HG02678 (cell line): ENCODE measurements around the gene NOTUM.

Experiments used
- ATAC-seq: cut with Tn5 transposase; IDR thresholded peaks from one replicate; pipeline ENCODE4 v1.9.1; 2021; ENCODE audit warnings: mild to moderate bottlenecking, moderate library complexity; ENCODE audit not compliant: unreplicated experiment

Gene NOTUM

DNA sequence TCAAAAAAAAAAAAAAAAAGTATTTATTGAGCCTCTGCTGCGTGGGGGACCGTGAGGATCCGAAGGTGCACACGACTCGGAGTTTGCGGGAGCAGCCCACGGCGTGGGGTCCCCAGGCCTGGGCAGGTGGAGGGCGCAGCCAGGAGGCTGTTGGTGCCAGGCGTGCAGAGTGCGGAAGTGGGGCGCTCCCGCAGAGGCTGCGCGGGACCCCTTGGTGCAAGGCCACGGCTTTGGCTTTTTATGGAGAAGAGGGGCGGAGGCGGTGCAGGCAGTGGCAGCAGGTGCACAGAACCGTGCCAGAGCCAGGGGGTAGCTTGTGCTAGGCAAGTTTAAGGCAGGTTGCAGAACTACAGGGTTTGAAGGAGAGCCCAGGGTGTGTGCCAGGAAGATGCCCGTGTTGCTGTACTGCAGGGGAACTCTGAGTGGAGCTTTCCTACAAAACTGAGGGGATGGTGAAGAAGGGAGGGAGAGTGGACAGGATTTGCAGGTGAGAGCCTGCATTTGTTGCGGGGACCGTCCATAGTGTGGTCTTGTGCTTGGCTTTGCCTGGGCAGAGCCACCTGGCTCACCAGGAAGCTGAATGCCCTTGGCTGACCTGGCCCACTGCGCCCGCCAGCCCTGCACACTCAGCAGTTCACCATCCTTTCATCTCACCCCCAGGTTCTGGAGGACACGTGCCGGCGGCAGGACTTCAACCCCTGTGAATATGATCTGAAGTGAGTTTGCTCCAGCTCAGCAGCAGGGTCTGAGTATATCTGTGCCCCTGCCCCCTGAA lies 17.7 kb upstream of the NOTUM start:
- ATAC-seq: no peak

DNA sequence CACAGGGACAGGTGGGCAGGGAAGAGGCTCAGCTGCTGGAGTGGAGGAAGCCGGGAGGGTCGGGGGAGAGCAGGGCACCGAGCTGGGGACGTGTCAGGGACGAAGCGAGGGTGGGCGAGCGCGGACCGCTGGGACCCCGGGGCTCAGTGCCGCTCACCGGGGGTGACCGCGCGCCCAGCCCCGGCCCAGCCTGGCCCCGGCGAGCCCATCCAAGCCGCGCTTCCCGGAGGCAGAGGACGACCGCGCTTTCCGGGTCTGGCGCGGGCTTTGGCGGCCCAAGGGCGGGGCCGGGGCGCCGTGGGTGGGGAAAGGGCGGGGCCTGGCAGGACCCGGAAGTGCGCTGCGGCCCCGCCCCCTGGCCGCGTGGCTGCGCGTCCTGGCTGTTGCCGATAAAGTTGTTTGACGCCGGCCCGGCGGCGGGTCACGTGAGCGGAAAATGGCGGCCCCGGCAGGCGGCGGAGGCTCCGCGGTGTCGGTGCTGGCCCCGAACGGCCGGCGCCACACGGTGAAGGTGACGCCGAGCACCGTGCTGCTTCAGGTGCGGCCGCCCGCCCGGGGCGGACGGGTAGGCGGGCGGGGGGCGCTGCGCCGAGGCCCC lies 16.3 kb upstream of the NOTUM start, which contains the start of gene ASPSCR1:
TSS of gene ASPSCR1 (plus strand) at position 419 of the 598 bp plus-strand sequence. CDS start at position 437, 18 bp downstream.
- ATAC-seq: peak; percentile 84

DNA sequence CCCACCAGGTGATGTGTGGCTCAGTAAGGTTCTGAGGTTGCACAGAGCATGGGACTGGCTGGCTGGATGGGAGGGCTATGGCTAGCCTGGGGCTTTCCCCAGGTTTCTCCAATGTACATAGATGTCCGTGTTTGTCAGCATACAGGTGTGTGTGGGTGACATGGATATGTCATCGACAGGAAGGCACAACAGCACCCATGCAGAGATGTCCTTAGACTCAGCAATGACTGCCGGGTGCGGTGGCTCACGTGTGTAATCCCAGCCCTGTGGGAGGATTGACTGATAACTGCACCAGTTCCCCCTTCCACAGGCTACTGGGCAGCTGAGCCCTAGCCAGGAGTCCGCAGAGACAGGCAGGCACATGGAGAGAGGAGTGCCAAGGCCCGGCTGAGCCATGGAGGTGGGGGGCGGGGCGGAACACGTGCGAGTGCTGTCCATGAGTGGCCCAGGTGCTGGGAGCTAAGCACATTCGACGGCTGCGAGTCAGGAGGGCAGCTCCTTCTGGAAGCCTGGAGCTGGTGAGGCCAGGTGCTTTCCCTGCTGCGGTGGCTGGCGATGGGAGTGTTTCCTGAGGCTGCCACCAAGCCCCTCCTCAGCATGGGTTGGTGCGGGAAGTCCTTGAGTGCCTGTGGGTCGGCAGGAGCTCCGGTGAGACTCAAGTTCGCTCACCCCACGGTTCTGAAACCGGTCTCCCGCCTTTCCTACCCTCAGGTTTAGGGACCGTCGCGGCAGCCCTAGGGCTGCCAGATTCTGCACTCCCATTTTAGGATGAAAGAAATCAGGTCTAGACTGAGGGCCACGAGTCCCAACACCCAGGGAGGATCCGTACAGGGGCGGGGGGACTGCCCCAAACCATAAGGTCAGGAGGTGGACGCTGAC lies 15.6 kb upstream of the NOTUM start:
- ATAC-seq: peak; percentile 2

DNA sequence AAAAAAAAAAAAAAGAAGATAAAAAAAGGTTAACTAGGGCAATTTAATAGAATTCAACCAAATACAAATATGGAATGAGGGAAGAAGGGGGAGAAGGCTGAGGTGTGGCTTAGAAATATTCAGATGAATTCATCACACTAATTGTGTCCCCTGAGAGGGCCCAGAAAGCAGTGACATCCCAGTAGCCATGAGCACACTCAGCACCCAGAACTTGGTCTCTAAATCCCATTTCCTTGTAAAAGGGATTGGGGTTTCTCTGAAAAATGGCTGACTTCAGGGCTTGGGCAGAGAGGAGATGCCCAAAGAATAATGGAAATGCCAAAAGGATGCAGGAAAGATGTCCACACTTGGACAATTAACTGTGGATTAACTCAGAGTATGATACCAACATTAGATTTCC lies 12.4 kb upstream of the NOTUM start:
- ATAC-seq: no peak

DNA sequence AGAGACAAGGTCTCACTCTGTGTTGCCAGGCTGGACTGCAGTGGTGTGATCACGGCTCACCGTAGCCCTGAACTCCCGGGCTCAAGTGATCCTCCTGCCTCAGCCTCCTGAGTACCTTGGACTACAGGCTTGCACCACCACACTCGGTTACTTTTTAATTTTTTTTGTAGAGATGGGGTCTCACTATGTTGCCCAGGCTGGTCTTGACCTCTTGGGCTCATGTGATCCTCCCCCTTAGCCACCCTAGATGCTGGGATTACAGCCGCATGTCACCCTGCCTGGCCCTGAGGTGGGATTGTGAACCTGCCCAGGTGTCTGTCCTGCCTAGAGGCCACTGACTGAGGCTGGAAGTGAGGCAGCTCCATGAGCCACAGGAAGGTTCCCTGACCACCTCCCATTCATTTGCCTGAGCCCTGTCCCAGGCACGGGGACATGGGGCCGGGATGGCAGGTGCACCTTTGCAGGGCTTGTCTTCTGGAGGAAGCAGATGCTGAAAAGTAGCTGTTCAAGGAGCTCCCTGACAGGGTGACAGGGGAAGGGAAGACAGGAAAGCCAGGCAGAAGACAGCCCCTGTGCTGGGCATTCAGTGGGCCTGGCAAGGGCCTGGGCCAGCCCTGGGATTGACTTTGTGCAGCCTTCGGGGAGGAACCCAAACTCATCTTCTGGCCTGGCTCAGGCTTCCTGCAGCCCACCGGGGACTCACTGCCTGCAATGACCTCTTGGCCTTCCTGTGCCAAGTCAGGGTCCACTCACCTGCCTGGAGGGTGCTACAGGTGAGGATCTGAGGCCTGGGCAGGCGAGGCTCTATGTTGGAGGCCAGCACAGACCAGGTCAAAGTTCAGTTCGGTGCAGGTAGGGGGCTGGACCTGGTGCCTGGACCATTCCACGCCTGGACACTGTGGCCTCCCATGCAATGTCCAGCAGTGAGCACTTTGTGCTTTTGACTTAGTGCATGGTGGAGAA lies 8.1 kb upstream of the NOTUM start:
- ATAC-seq: no peak

DNA sequence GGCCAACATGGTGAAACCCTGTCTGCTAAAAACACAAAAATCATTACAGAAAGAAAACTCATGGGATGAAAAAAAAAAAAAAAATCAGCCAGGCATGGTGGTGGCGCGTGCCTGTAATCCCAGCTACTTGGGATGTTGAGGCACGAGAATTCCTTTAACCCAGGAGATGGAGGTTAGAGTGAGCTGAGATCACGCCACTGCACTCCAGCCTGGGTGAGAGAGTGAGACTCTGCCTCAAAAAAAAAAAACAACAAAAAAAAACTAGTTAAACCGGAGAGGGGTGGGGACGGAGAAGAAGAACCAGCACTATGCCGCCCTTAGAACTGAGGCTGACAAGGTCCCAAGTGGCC lies 7.4 kb upstream of the NOTUM start:
- ATAC-seq: no peak

DNA sequence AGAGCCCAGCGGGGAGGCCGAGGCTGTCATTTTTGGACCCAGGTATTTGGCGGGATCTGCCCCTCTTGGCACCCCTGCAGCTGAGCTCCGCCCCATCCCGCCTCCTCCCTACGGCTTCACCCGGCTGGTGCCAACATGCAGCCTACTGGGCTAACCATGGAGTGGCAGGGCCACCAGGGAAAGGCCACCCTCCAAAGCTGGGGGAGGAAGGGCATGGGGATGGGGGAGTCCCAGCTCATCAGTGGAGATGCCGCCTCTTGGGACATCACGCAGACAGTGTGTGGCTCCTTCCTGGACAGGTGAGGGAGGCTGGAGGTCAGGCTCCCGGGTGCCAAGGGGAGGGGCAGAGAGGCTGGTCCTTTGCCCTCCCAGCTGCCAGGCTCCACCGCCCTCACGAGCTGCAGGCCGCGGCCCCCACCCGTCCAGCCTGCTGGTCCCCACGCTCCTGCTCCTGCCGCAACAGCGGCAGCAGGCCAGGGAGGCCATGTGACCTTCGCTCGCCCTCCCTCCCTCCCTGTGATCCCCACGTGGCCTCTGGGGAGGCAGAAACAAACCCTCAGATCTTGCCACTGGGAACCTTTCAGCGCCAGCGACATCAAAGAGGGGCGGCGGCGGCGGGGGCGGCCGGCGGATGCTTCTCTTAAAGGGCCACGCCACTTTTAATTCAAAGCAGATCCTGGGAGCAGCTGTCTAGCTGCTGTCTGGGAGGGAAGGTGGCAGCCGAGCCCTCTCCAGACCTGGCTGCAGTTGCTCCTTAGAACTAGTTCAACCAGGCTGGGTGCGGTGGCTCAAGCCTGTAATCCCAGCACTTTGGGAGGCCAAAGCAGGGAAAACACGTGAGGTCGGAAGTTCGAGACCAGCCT lies 6.8 kb upstream of the NOTUM start:
- ATAC-seq: peak; percentile 55

DNA sequence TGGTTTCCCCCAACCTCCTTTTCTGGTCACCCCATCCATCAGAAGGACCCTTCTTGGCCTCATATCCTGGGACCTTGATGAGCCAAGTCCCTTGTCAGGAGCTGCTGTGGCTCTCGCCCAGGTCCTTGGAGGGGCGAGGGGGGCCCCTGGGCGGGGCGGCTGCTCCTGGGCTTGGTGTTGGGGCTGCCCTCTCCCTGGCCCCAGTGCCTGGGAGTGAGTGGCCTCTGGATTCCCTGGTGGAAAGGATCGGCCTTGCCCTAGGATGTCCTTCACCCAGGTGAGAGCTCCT lies 6.2 kb upstream of the NOTUM start:
- no peak for ATAC-seq

DNA sequence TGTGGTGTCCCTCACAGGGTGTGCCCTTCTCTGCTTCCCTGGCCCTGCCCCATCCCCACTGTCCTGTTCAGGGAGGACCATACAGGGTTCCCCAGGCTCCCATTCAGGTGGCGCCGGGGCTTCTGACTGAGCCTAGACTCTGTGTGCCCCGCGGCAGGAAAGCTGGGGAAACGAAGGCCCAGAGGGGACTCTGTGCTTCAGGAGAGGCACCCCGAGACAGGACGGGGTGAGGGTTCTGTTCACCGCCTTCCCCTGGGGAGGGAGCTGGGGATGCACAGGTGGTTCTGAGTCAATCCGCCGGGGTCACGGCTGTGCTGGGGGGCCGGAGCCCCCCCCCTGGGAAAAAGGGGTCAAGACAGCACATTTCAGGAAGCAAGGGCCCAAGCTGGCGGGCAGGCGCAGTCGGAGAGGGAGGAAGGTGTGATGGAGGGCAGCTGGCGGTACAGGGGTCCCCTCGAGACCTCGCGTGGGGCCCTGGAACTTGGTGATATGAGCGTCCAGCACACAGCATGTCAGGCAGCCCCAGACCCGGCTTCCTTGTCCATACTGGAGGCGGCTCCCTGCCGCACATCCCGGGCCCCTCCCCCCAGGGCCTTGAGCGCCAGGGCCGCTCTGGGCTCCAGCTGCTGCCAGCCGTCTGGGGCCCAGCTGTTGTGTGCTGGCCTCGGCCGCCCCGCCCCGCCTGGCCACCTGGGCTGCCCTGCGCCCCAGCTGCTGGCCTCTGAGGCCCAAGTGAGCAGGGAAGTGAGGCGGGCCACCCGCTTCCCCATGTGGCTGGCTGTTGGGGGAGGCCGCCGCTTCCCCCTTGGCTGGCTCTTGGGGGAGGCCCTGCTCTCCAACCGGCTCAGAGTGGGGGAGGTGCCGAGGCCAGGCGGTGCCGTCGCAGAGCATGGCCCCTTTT lies 5.6 kb upstream of the NOTUM start:
- ATAC-seq: no peak

DNA sequence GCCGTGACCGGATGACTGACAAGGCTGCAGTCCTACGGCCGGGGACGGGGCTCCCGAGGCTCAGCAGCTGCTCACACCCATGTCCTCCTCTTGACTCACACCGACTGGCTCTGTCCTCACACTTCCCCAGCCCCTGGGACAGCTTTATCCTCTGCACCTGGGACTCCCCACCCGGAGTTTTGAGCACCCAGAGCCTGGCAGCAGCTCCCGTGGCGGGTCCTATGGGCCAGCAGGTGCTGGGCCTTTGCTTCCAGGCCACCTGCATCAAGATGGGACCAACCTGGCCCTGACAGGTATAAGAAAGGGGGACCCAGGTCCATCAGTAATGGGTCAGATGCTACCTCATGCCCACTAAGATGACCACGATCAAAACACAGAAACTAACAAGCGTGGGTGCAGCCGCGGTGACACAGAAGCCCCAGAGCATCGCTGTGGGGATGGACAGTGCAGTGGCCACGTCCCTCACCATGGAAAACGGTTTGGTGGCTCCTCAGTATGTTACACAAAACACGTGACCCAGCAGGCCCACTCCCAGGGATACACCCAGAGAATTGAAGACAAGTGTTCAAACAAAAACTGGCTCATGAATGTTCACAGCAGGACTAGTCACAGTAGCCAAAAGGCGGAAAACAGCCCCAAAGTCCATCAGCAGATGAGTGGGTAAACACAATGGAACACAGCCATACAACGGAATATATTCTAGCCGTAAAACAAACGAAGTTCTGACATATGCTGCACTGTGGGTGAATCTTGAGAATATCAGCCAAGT lies 3.3 kb upstream of the NOTUM start:
- ATAC-seq: no peak

DNA sequence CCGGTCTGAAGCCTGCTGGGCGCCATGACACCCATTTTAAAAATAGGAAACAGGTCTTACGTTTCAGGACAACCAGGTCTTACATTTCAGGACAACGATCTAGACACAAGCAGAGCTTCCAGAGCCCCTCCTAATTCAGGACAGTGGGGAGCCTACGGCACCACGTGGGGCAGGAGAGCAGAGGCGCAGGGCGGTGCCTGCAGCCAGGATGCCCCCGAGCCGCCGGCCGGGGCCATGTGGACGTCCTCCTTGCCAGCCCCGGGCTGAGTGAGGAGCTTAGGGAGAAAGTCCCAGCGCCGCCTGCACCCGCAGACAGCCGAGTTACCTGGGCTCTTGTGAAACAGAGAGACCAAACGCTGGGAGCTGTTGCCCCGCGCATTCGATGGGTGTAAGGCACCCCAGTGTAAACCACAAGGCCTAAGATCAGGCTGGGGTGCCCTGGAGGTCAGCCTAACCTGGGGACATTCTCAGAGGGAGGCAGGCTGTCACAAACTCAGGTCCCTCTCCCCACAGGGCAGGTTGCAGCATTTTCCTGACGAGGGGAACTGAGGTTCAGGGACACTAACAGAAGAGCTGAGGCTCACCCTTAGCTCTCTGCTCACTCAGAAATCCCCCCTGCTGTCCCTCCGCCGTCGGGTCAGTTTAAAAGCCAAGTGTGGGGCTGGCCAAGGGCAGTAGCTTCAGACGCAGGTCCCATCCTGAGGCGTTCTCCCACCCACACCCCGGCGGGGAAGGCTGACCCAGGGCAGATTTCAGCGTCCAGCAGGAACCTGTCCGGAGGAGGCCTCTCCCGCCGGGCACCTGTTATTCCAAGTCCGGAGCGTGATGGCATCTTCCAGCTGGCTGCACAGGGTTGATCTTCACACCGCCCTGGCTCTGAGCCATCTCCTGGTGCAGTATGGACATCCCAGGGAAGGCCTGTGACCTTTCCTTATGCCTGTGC lies 1.8 kb upstream of the NOTUM start:
- no peak for ATAC-seq

DNA sequence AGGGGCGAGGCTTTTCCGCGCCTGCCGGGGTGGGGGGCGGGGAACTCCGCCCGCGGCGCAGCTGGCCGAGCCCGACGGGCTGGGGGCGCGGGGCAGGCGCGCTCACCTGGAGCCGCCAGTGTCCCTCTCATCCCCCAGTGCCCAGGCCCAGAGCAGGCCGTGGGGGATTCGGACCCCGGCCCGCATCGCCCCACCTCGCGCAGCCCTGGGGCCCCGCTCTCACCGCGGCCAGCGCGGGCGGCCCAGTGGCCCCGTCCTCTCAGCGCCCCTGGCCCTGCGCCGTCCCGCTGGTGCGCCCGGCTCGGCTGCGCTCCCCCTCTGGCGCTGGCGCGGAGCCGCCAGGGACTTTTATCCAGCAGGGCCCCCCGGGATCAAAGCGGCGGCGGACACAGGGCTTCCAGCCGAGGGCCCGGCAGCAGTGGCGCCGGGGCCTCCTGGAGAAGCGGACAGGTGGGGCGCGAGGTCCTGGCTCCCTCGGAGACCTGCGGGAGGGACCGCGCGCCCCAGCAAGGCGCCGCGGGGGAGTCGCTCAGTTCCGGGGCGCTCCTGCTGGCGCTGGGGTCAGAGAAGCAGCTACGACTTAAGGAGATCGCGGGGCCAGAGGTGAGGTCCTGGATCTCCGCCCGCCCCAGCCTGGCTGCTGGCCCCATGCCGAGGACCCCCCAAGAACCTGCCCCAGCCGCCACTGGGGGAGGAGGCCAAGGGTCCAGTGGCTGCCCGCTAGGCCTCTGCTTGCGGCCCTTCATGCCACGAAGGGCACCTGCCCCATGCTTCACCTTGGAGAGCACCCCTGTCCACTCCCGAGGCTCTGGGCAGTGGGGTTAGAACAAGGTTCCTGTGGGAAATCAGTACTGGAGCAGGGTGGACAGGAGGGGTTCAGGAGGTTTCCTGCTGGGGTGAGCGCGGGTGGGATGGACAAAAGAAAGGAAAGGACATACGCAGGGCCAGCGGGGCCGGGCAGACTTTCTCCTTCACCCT lies 823 bp upstream of the NOTUM start:
- ATAC-seq: no peak

DNA sequence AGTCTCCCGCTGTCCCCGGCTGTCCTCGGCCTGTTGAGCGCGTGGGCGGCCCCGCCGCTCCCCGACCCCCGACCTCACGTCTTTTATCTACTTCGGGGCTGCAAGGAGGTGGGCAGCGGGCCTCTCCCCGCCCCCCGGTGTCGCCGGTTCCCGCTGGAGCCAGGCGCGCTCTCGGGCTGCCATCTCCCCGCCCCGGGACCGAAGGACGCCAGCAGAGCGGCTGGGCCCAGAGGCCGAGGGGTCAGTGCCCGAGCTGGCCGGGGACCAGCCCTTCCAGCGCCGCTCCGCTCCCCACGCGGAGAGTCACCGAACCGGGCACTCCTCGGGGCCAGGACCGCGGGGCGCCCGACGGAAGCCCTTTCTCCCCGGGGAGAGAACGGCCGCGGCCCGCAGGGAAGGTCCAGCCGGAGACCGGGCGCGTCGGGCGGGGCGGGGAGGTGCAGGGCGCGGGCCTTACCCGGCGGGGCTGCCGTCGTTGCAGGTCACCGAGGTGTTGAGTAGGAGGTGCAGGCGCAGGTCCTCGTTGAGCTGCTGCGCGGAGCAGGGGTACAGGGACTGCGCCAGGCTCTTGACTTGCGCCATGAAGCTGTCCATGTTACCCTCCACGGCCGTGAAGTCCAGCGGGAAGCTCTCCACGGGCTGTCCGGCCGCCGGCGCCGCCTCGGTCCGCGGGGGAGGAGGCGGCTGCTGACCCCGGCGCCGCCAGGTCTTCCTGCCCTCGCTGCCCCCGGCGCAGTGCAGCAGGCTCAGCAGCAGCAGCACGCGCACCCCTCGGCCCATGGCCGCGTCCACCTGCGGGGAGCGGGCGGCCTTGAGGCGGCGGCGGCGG lies 643 bp downstream of the NOTUM start:
- ATAC-seq: no peak

DNA sequence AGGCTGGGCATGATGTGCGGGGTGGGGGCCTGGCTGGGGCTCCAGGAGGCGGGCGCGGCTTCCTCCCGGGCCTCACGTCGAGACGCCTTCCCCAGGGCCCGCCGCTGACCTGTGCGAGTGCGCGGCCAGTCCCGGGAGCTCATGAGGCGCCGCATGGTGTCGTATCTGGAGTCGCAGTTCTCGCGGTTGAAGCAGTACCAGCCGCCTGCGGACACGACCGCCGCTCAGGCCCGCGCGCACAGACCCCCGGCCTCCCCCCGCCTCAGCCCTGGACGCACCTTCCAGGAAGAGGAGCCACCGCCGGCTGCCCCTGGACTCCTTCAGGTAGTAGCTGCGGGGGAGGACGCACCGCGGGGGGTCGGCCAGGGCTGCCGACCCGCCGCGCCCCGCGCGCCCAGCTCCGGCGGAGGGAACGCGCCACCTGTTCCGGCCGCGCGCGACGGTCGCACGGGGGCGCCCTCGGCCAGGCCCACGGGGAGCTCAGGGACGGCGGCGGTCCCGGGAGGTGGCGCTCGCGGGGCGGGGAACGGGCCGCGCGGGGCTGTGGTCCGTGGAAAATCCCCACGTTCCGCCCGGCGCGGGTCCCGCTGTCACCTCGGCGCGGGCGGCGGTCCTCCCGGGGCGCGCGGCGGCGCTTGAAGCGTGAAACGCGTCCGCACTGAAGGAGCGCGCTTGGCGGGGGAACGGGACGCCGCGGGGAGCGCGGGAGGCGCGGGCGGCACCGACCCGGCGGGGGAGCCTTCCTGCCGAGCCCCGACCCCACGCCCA lies 1.4 kb downstream of the NOTUM start:
- ATAC-seq: peak; percentile 67
